GM21717 (cell line): ENCODE measurements around the gene SLC35F3.

ENCODE experiments used
- ATAC-seq: cut with Tn5 transposase; IDR thresholded peaks from one replicate; pipeline ENCODE4 v1.9.1; 2021; ENCODE audit warnings: mild to moderate bottlenecking, moderate library complexity; ENCODE audit not compliant: unreplicated experiment

The SLC35F3 gene

DNA sequence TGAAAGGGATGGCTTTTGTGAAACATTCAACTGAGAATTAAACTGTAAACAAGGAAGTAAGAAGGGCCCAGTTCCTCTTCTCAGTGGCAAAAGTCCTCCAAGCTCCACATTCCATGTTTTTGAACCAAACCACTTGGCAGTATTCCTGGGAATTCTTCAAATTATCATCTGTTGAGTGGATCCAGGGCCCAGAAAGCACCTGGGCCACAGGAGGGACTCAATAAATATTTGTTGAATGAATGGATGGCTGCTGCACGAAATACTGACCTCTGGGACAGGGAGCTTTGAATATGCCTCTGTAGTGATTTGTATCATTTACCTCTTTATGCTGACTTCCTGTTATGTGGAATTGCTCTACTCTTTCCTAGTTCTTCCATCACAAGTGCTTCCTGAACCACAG, 4.7 kb downstream of the SLC35F3 start:
- no peak for ATAC-seq

DNA sequence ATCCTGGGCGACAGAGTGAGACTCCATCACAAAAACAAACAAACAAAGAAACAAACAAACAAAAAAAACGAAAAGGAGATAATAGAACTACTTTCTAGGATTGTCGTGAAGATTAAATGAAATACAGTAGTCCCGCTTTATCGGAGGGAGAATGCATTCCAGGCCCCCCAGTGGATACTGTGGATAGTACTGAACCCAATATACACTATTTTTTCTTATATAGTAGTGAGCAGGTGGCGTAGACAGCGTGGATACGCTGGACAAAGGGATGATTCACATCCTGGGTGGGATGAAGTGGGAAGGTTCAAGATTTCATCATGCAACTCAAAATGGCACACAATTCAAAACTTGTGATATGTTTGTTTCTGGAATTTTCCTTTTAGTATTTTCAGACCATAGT, 8.0 kb downstream of the SLC35F3 start:
- no peak for ATAC-seq

DNA sequence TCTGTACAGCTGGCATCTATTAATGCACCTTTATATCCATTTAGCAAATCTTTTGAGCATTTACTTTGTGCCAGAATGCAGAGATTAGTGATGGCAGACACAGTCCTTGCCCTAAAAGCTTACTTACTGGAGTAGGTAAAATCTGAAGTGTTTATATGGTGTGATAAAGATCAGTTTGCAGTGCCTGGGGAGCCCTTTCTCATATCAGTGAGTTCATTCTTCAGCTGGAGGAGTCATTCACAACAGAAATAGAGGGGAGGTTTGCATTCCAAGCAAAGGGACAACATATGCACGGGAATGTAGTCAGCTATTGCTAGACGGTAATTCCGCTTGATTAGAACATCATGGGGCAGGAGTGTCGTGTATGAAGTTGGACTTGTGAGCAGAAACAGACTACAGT, 8.4 kb downstream of the SLC35F3 start:
- no peak for ATAC-seq

DNA sequence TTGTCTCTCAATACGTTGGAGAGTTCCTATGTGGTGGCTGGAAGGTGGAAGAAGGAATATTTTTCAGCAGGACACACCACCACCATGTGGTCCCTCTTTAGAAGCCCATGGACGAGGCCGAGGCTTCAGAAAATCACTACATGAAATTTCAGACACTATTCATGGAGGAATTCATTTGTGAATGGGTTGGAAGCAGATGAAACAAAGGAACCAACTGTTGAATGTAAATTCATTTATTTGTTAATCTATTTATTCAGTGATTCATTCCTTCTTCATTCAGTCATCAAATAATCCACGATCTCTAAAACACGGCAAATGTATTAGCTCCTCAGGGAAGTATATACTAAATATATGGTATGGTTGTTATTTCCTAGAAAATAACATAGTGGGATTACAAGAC, 12.2 kb downstream of the SLC35F3 start:
- no peak for ATAC-seq

DNA sequence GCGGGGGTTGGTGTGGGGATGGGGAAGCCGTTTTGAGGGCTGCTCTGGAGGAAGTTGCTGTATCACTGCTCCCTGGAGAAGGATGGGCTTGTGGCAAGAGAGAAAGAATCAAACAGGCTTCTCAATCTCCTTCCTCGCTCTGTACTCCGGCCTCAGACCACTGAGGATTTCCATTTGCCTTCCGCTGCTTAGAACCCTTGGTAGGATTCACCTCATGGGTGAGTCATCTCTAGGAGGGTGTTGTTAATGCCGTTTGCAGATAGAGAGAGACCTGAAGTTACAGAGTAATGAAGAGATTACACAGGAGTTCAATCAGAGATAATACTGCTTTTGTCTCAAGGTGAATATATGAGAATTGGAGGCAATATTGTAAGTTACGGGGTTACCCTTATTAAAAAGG, 15.3 kb downstream of the SLC35F3 start:
- no peak for ATAC-seq

DNA sequence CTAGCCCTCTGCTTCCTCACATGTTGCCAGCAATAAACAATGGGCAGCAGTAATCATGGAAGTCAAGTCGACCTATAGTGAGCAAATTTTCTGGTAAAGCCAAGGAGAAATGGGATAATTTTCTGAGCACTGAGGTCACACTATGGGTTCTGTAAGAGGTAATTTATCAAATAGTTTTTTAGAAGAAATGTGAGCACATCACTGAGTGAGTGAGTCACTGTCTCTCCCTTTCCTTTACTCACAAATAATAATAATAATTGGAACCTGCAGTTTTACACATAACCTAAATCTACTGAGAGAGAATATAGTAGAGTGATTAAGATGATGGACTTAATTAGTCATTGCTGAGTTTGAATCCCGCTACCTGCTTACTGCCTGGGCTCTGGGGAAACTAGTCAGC, 23.6 kb downstream of the SLC35F3 start:
- ATAC-seq, result no peak

DNA sequence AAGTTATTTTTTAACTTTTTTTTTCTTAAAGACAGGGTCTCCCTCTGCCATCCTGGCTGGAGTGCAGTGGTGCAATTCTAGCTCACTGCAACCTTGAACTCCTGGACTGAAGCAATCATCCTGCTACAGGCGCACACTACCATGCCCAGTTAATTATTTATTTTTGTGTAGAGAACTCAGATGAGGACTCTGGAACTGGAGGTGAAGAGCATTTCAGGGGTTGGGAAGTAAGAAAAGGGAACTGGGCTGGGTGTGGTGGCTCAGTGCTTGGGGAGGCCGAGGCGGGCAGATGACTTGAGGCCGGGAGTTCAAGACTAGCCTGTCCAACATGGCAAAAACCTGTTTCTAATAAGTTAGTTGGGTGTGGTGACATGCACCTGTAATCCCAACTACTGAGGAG, 28.9 kb downstream of the SLC35F3 start:
- ATAC-seq, result no peak

DNA sequence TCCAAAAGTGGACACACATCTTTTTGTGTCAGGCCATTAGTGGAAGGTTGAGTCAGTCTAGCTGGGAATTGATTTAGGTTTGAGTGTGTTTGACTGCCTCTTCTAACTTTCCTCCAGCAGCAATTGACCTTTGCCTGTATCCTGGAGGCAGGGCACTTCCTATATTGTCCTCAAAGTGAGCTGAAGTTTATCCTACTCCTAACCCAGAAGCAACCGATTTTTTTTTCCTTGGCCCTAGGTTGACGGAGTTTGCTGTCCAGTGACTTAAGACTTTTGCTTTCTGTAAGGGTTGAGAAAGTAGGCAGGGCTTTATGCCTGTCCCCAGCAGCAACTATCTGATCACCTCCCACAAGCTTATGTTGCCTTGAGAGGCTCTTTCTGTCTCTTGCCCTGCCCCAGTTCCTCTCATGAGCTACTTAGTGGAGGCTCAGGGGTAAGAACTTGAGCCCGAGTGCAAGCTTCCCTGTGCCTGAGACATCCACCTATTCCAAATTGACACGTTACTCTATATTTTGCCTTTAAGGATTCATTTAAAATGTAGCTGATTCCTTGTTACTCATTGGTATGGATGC, 30.9 kb downstream of the SLC35F3 start:
- ATAC-seq, result no peak

DNA sequence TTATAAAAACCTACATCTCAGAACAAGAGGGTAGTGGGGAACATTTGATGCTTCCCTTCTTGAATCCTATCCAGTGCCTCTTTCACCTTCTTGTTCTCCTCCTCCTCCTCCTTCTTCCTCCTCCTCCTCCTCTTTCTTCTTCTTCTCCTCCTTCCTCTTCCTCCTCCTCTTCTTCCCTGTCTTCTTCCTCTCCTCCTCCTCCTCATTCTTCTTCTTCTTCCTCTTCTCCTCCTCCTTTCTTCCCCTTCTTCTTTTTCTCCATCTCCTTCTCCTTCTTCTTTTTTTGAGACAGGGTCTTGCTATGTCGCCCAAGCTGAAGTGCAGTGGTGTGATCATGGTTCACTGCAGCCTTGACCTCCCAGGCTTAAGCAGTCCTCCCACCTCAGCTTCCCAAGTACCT, 31.9 kb downstream of the SLC35F3 start:
- no peak for ATAC-seq

DNA sequence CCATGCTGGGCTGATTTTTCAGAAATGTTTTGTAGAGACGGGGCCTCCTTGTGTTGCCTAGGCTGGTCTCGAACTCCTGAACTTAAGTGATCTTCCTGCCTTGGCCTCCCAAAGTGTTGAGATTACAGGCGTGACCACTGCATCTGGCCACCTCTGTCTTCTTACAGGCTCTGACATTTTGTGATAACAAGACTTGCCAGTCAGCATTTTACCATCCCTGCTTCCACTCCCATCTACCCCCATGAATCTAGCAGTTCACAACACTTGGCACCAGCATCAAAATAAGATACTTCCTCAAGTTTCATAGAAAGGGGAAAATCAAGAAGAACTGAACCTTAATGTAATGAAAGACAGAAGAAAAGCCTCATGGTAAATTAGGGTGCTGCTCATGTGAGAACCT, 32.4 kb downstream of the SLC35F3 start:
- no peak for ATAC-seq

DNA sequence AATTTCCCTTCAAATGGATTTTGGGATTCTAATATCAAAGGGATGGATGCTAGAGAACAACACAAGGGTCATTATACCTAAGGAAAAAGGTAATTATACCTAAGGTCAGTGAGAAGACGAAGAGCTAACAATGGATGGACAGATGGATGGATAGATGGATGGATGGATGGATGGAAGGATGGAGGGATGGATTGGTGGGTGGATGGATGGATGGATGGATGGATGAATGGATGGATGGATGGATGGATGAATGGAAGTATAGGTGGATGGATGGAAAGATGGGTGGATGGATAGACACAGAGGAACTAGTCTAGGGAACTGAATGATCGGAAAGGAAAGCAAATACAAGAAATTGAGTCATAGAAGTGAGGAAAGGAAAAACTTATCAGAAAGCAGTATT, 34.0 kb downstream of the SLC35F3 start:
- ATAC-seq, result no peak

DNA sequence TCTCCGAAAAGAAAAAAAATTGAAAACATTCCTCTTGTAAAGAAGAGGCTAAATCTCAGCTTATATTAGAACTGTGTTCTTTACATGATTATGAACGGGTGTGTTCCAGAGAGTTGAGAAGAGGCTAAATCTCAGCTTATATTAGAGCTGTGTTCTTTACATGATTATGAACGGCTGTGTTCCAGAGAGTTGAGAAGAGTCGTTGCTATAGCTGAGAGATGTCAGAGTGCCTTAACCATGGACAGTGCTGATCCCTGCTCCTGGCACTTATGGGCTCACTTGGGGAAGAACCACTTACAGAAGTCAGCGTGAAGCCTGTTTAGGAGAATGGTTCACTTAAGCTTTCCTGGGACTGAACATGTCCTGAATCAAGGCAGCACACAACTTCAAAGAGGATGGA, 35.0 kb downstream of the SLC35F3 start:
- no peak for ATAC-seq

DNA sequence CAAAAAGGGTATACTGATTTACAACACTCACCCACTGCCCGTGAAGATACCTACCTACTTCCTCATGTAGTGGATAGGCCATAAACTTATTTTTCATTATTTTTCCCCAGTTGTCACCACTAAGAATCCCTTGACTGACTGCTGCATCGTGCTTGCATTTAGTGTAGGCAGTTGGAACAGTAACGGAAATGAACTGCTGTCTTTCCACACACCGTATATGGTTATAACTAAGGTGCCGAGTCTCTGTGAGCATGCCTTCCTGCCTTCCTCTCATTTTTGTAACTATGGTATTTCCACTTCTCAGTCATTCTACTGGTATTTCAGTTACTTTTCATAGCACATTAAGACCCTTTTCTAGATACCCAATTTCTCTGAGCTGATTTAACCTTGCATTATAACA, 36.4 kb downstream of the SLC35F3 start:
- ATAC-seq, result no peak

DNA sequence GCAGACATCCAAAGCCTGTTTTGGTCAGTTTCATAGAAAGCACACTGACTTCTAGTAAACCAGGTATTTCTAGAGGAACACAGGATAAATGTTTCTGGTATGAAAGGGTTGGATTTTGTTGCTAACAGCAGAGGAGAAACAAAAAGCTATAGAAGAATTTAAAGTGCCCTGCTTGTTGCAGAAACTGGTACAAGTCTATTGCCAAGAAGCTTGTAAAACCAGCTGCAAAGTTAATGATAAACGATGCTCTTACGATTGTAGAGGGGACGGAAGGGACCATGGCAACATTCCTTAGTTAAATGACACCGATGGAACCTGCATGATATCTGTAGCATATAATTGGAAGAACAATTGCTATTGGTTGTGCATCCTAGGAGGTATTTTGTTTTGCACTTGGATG, 40.1 kb downstream of the SLC35F3 start:
- no peak for ATAC-seq

DNA sequence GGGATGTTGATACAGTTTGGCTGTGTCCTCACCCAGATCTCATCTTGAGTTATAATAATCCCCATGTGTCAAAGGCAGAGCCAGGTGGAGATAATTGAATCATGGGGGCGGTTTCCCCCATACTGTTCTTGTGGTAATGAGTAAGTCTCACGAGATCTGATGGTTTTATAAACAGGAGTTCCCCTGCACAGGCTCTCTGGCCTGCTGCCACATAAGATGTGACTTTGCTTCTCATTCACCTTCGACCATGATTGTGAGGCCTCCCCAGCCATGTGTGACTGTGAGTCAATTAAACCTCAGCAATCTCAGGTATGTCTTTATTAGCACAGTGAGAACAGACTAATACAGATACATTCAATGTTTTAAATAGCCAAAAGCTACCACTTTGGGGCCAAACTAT, 41.1 kb downstream of the SLC35F3 start:
- ATAC-seq, result no peak

DNA sequence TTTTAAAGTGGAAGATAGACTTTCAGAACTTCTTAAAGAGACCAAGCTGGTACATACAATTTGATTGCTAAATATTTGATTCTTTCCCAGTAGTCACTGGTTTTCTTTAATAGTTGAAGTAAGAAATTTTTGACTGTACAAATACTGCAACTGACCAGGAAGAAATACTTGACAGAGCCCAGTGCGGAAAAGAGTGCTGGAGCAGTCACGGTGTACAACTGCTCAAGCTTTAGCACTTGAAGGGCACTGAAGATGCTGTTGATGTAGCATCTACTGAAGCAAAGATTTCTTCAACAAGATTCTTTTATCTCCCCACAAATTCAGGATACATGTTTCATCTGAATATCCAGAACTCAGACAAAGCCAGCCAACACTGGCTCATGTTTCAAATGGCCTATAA, 41.5 kb downstream of the SLC35F3 start:
- no peak for ATAC-seq

DNA sequence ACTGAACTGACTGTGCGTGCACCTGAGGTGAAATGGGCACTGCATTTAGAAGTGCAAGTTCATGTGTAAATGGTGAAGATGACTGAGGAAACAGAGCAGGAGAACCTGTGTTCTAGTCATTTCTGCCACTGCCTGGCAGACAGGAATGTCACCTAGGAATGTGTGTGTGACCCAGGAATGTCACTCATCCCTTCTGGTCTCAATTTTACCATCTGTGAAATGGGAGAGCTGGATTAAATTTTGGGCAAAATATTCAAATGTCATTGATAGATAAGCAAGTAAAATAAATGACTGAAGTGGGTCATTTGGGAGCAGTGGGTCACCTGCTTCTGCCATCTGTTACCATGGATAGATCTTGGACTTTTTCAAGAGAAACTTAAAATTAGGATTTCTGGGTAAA, 42.2 kb downstream of the SLC35F3 start:
- no peak for ATAC-seq

DNA sequence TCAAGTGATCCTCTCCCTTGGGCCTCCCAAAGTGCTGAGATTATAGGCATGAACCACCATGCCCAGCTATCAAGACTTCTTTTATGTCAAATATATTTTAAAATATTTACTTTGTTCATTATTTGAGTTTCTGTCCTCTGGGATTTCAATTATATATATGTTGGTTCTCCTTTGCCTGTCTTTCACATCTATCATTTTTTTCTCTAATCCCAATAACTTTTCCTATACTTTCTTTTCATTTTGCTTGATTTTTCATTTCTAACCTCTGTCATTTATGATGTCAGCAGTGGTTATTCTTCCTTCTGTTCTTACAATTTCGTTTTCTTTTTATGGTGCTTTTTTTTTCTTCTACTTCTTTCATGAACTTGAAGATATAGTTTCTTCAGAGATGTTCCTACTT, 47.3 kb downstream of the SLC35F3 start:
- no peak for ATAC-seq

DNA sequence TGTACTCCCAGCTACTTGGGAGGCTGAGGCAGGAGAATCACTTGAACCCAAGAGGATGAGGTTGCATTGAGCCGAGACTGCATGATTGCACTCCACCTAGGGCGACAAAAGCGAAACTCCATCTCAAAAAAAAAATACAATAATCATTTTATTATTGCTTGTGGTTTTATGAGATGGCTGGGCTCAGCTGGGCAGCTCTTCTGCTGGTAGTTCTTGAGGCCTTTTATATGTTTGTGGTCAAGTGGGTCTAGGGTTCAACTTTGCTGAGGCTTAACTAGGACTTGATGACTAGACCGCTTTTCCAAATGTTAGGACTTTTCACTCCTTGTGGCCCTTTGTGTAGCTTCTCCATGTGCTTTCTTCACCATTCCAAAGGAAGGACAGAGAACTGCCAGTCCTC, 53.2 kb downstream of the SLC35F3 start:
- ATAC-seq, result no peak

DNA sequence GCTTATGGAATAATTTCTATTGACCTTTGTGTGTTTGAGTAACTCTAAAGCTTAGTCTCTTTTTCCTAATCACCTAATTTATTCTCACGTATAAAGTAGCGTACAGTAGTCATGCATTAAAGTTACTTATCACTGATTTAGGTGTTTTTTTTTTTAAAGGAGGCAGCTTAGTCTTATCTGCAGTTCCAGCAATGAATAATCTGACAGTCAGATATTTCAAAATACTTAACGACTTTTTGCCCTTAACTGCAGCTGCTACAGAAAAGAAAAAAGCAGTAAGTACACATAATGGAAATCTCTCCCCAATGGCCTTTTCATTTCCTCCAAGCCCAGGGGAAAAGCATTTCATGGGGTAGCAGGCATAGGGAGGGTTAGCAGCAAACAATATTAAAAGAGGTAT, 54.6 kb downstream of the SLC35F3 start:
- no peak for ATAC-seq

DNA sequence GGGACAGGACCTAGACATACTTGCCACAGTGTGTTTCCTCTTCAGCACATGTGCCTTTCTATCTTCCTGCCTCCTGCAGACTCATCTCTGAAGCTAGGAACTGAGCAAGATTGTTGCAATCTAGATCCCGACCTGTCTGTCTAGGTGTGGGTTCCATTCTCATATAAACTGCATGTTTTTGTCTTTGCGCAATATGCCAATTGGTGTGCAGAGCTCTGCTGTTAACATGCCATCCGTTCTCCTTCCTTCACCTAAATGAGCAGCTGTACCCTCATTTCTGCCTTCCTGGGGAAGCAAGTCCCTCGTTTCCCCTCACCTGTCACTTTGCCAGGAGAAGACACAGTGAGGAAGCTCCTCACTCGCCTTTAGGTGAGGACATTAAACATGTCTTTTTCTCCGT, 55.5 kb downstream of the SLC35F3 start:
- no peak for ATAC-seq

DNA sequence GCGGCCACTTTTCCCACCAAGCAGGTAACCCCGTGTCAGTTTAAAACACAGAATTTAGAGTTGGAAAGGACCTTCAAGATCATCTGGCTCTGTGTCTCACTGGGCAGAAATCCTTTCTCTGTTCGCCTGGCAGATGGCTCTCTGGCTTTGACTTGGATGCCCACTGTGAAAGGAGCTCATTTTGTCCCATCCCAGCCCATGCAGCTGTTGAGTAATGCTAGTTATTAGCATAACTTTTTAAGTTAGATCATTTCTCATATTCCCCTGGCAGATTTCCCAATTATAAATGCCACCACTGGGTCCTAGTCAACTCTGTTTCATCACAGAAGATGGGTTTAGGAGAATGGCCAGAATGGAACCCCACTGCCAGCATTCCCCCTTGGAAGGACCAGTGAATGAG, 55.9 kb downstream of the SLC35F3 start:
- no peak for ATAC-seq

DNA sequence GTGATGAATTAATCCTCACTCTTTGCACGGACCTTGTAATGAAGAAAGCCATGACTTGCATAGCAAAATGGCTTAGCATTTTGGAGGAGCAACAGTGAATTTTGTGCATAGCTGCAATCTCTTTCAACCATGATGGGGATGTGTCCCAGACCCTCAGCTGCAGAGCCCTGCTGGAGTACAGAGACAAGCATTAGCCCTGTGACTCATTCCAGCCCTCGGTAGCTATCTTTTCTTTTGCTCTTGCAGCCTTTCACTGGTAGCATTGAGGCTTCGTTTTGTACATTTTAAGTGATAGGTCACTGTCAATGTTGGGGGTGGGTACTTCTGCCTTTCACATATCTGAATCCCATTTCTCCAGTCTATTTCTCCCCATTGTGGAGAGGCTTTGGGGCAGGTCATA, 58.4 kb downstream of the SLC35F3 start:
- ATAC-seq, result no peak

DNA sequence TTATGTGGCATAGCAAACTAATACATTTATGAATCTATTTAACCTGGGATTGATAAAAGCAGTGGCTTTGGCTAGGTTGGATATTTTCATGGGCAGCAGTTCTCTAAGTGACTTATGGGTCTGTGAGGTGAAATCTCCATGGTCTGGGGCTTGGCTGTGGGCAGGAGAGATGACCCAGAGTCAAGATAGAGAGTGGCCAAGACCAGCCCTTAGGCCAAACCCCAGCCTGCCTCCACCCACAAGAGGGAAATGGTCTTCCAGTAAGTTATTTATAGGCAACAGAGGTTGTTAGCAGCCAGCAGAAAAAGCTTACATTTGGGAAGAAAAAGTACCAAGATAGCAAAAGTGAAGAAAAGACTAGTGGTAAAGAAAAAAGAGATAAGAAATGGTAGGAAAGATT, 61.4 kb downstream of the SLC35F3 start:
- no peak for ATAC-seq
